Astrocyte (in vitro differentiated cells and primary cell): ENCODE results near the gene SMARCD1. TPM values are rescaled to one million over a fixed set of nuclear protein-coding genes. Genes with fewer than 3 reads are reported as not detected.

ENCODE experiments used
- DNase-seq: peaks from one replicate; pipeline ENCODE4 v3.0.0-alpha.2; 2010; ENCODE audit warnings: low read depth
- FAIRE-seq: peaks from 2 replicates; lab custom pipeline; 2011; peaks lifted over from hg19 to GRCh38; lab: Jason Lieb, UNC
- H2AFZ ChIP-seq: 2 replicates; pipeline ENCODE4 v1.6.0; 2012; ENCODE audit warnings: low read depth, low read length, inconsistent platforms
- H3K27ac ChIP-seq: 2 replicates; pipeline ENCODE4 v1.5.1; 2011; ENCODE audit warnings: low read depth, low read length, inconsistent platforms
- H3K27me3 ChIP-seq: 2 replicates; pipeline ENCODE4 v1.6.0; 2011; ENCODE audit warnings: low read length, inconsistent platforms; ENCODE audit not compliant: insufficient read depth
- H3K36me3 ChIP-seq: 2 replicates; pipeline ENCODE4 v1.5.1; 2011; ENCODE audit warnings: low read length, inconsistent platforms; ENCODE audit not compliant: insufficient read depth
- H3K4me1 ChIP-seq: 2 replicates; pipeline ENCODE4 v1.5.1; 2011; ENCODE audit warnings: low read length, inconsistent platforms; ENCODE audit not compliant: insufficient read depth
- H3K4me2 ChIP-seq: 2 replicates; pipeline ENCODE4 v1.6.0; 2012; ENCODE audit warnings: low read length, inconsistent platforms
- H3K4me3 ChIP-seq: 2 replicates; pipeline ENCODE4 v1.5.1; 2011; ENCODE audit warnings: low read depth, mild to moderate bottlenecking, low read length, inconsistent platforms; ENCODE audit not compliant: insufficient read depth
- H3K79me2 ChIP-seq: 2 replicates; pipeline ENCODE4 v1.6.0; 2012; ENCODE audit warnings: mild to moderate bottlenecking, low read length, inconsistent platforms; ENCODE audit not compliant: insufficient read depth
- H3K9ac ChIP-seq: 2 replicates; pipeline ENCODE4 v1.6.0; 2012; ENCODE audit warnings: mild to moderate bottlenecking, low read length, inconsistent platforms
- H3K9me3 ChIP-seq: 2 replicates; pipeline ENCODE4 v1.5.1; 2012; ENCODE audit warnings: low read depth, mild to moderate bottlenecking, low read length, inconsistent platforms; ENCODE audit not compliant: insufficient read depth
- H4K20me1 ChIP-seq: 2 replicates; pipeline ENCODE4 v1.6.0; 2012; ENCODE audit warnings: low read length, inconsistent platforms; ENCODE audit not compliant: insufficient read depth
- H3K27ac Mint-ChIP-seq: one replicate; pipeline ENCODE4 v1.8.0; 2021; ENCODE audit warnings: mild to moderate bottlenecking, mixed read lengths; ENCODE audit not compliant: unreplicated experiment
- H3K27me3 Mint-ChIP-seq: one replicate; pipeline ENCODE4 v1.8.0; 2021; ENCODE audit warnings: low read depth, mixed read lengths; ENCODE audit not compliant: unreplicated experiment
- H3K36me3 Mint-ChIP-seq: one replicate; pipeline ENCODE4 v1.8.0; 2021; ENCODE audit warnings: low read depth, mixed read lengths; ENCODE audit not compliant: unreplicated experiment
- H3K4me1 Mint-ChIP-seq: one replicate; pipeline ENCODE4 v1.8.0; 2021; ENCODE audit warnings: low read depth, mixed read lengths; ENCODE audit not compliant: unreplicated experiment
- H3K4me3 Mint-ChIP-seq: one replicate; pipeline ENCODE4 v1.8.0; 2021; ENCODE audit warnings: mild to moderate bottlenecking, moderate library complexity, mixed read lengths; ENCODE audit not compliant: unreplicated experiment
- H3K9me3 Mint-ChIP-seq: one replicate; pipeline ENCODE4 v1.8.0; 2021; ENCODE audit warnings: mild to moderate bottlenecking, mixed read lengths; ENCODE audit not compliant: unreplicated experiment
- EZH2 ChIP-seq: IDR thresholded peaks from 2 replicates; pipeline ENCODE4 v1.6.1; 2012; ENCODE audit warnings: mild to moderate bottlenecking, low read length, inconsistent platforms; ENCODE audit not compliant: insufficient read depth
- total RNA-seq: library from RNA; stranded (reverse); gene quantifications from 2 replicates; pipeline ENCODE4 v1.2.1, GENCODE V29; 2021
- TF ChIP-seq, protein P1 (sequence below): IDR thresholded peaks from 2 replicates; pipeline ENCODE4 v1.5.1; 2011; ENCODE audit warnings: low read depth, mild to moderate bottlenecking, inconsistent platforms, low read length, moderate library complexity; ENCODE audit not compliant: insufficient read depth

Gene SMARCD1
- total RNA-seq, 1 donor from 2014 or later, result 64.4 TPM

DNA sequence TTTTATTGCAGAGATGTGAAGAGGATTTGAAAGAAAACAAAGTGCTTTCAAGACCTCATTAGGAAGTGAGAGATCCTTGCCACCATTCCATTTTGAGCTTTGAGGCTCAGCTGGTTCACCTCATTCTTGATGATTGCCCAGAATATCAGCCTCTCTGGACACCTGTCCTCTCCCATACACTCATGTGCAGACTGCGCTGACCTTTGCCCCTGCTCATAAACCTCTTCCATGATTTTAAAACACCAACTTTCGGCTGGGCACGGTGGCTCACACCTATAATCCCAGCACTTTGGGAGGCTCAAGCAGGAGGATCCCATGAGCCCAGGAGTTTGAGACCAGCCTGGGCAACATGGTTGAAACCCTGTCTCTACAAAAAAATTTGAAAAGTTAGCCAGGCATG is 35.8 kb downstream of the SMARCD1 start:
- no peaks in the 10 kb centered on the region for H3K4me1 ChIP-seq
- Mint-ChIP-seq H3K36me3 (peaks cover 34% of the 10 kb centered on the region), H3K27me3 (no peaks in the 10 kb centered on the region), H3K4me3 (no peak overlapping the region), H3K4me1 (peaks cover 8% of the 10 kb centered on the region), H3K27ac (no peak overlapping the region), H3K9me3 (no peaks in the 10 kb centered on the region)
- H4K20me1 ChIP-seq, result peaks cover 33% of the 10 kb centered on the region
- H3K27me3 ChIP-seq, result no peaks in the 10 kb centered on the region
- no peak overlapping the region for H3K9ac ChIP-seq
- H3K4me2 ChIP-seq, result no peak overlapping the region
- TF ChIP-seq, protein P1, sequence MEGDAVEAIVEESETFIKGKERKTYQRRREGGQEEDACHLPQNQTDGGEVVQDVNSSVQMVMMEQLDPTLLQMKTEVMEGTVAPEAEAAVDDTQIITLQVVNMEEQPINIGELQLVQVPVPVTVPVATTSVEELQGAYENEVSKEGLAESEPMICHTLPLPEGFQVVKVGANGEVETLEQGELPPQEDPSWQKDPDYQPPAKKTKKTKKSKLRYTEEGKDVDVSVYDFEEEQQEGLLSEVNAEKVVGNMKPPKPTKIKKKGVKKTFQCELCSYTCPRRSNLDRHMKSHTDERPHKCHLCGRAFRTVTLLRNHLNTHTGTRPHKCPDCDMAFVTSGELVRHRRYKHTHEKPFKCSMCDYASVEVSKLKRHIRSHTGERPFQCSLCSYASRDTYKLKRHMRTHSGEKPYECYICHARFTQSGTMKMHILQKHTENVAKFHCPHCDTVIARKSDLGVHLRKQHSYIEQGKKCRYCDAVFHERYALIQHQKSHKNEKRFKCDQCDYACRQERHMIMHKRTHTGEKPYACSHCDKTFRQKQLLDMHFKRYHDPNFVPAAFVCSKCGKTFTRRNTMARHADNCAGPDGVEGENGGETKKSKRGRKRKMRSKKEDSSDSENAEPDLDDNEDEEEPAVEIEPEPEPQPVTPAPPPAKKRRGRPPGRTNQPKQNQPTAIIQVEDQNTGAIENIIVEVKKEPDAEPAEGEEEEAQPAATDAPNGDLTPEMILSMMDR, result no peak
- TF ChIP-seq EZH2, result no peak
- H3K27ac ChIP-seq, result no peak overlapping the region
- H3K36me3 ChIP-seq, result no peaks in the 10 kb centered on the region
- peaks cover 32% of the 10 kb centered on the region for H3K79me2 ChIP-seq
- H3K9me3 ChIP-seq, result no peaks in the 10 kb centered on the region
- H2AFZ ChIP-seq, result no peak overlapping the region
- no peak overlapping the region for H3K4me3 ChIP-seq
- DNase-seq (no peak), FAIRE-seq (no peak)

DNA sequence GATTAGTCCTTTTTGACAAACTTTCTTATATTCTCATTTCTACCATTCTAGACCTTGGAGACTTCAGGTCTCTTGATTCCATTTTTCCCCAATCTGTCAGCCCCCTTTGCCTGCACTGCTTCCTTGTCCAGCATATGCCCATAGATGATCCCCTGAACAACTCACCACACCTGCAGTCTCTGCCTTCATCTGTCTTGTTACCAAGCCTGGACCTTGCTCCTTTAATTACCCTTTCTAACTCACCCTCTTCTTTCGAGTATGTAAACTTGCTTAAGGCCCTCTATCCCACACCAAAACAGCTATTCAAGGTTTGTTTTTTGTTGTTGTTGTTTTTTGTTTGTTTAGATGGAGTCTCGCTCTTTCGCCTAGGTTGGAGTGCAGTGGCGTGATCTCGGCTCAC is 36.5 kb downstream of the SMARCD1 start:
- Histone ChIP-seq H3K4me2 (no peak overlapping the region), H4K20me1 (peaks cover 28% of the 10 kb centered on the region), H3K4me3 (no peak overlapping the region), H3K27ac (no peak overlapping the region), H3K9me3 (no peaks in the 10 kb centered on the region), H3K36me3 (no peaks in the 10 kb centered on the region), H3K4me1 (no peaks in the 10 kb centered on the region), H2AFZ (no peak overlapping the region), H3K79me2 (peaks cover 26% of the 10 kb centered on the region), H3K9ac (no peak overlapping the region), H3K27me3 (no peaks in the 10 kb centered on the region)
- no peak overlapping the region for H3K27ac Mint-ChIP-seq
- no peaks in the 10 kb centered on the region for H3K9me3 Mint-ChIP-seq
- FAIRE-seq, result no peak
- no peaks in the 10 kb centered on the region for H3K27me3 Mint-ChIP-seq
- H3K4me3 Mint-ChIP-seq, result no peak overlapping the region
- TF ChIP-seq, protein P1, result no peak
- TF ChIP-seq EZH2, result no peak
- peaks cover 36% of the 10 kb centered on the region for H3K36me3 Mint-ChIP-seq
- no peak for DNase-seq
- peaks cover 8% of the 10 kb centered on the region for H3K4me1 Mint-ChIP-seq

DNA sequence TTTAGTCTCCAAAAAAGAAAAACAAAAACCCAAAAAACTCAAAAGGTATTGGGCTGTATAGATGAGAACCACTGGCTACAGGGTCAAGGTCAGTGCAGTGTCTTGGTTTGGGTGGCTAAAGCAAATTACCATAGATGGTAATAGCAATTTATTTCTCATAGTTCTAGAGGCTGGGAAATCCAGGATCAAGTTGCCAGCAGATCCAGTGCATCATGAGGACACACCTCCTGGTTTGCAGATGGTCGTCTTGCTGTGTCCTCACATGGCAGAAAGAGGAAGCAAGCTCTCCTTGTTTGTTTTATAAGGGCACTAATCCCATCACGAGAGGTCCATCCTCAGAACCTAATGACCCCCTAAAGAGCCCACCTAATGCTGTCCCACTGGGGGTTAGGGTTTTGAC is 38.1 kb downstream of the SMARCD1 start:
- no peak overlapping the region for H3K4me3 ChIP-seq
- H3K4me2 ChIP-seq, result no peak overlapping the region
- no peak overlapping the region for H3K27ac ChIP-seq
- peaks cover 8% of the 10 kb centered on the region for H3K4me1 Mint-ChIP-seq
- no peak overlapping the region for H2AFZ ChIP-seq
- H3K4me1 ChIP-seq, result no peaks in the 10 kb centered on the region
- no peak overlapping the region for H3K9ac ChIP-seq
- H3K4me3 Mint-ChIP-seq, result no peak overlapping the region
- FAIRE-seq (no peak), DNase-seq (no peak)
- H3K9me3 ChIP-seq, result no peaks in the 10 kb centered on the region
- H3K79me2 ChIP-seq, result peaks cover 21% of the 10 kb centered on the region
- peaks cover 41% of the 10 kb centered on the region for H3K36me3 Mint-ChIP-seq
- peaks cover 9% of the 10 kb centered on the region for H3K36me3 ChIP-seq
- TF ChIP-seq, protein P1, result no peak
- TF ChIP-seq EZH2, result no peak
- H3K9me3 Mint-ChIP-seq, result no peaks in the 10 kb centered on the region
- no peaks in the 10 kb centered on the region for H3K27me3 ChIP-seq
- peaks cover 25% of the 10 kb centered on the region for H4K20me1 ChIP-seq
- peak overlapping the region; percentile 23 for H3K27ac Mint-ChIP-seq
- no peaks in the 10 kb centered on the region for H3K27me3 Mint-ChIP-seq
